NOMO-1 treated with dmso at 0.1 percent for 144 hours (cell line): ENCODE data around the gene CTNND2.

Source experiments
- DNase-seq: peaks from one replicate; lab custom pipeline; 2025; ENCODE audit not compliant: unreplicated experiment; lab: John Stamatoyannopoulos, UW

CTNND2 gene

DNA sequence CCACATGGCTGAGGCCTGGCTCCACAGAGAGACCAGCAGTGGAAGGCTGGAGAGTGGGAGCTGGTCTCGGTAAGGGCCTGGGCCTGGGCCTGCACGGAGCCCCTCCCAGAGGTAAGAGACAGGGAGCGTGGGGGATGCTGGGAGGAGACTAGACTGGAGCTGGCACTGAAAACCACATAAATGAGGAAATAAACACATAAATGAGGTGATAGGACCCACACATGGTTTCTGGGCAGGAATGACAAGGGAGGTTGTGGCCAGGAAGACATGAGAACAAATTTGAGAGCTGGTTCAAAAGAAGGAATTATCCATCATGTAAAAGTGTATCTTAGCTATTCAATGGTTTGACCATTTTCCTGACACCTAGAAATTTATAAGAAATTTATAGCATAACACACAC, 691.5 kb downstream of the CTNND2 start:
- no peak for DNase-seq

- no peak for DNase-seq
Measured at GRCh38 chr5:11197726-11198125, 706.5 kb downstream of the CTNND2 start.

DNA sequence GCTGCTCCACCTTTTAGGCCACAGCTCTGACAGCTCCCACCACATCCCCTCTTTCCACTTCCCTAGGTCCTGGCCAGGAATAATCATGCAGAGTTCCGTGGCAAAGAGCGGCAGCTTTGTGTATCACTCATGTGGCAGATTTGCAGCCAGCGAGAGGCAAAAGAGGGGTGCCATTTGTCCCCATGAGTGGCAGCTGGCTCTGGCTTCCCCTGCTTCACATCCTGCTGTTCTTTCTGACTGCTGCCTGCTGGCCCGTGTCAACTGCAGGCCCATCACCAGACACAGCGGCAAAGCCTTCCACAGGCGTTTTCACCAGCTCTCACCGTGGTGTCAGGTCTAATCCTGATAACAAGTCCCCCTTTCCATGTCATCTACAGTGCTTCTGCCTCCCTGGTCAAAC, 712.6 kb downstream of the CTNND2 start:
- DNase-seq, result no peak

- DNase-seq, result peak; percentile 15
Measured at GRCh38 chr5:11182441-11183080, 721.7 kb downstream of the CTNND2 start.

GRCh38 chr5:11181940-11182339, 722.3 kb downstream of the CTNND2 start:
- DNase-seq, result no peak

DNA sequence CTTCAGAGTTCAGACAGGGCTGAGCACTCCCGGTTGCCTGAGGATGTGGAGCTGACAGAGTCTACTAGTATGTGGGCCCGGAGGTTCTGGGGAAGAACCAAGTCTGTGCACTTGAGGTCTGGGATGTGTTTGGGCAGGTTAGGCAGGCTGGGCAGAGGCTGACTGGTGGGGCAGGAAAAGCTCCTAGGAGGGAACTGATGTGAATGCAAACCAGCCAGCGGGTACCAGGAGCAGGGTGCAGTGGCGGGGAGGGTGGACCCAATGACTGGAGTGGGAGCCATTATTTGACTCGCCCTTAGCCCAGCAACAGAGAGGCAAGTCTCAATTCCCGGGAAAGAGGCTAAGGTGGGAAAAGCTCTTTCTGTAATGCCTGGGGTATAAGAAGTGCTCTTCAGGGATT, 723.4 kb downstream of the CTNND2 start:
- DNase-seq, result no peak

DNA sequence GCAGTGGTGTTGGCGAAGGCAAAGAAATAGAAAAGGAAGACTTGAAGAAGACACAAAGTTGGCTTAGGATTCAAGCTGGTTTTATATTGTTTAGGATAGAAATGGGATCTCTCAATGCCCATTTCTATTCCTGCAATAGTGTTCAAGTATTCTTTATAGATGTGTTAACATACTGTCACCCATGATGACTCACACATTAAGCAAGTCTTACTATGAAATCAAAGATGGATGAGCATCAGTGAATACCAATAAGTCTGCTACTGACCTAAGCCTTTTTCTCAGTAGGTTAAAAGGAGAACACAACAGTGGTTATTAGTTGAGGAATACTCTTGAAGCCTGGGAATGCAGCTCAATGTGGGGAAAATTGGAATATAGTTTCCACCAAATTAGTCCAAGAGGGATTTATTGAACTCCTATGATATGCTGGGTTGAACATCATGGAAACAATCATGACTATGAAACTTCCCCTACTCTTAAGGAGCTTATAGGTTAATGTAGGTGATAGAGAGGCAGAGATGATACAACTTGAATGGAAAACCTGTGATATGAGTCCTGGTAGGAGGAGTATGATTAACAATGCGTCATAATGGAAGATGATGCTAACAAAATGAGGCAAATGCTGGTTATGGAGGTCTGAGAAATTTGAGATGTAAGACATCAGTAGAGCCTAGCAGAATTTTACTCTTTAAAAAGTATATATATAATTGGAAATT, 726.1 kb downstream of the CTNND2 start:
- no peak for DNase-seq

GRCh38 chr5:11174591-11174990, 729.7 kb downstream of the CTNND2 start:
- DNase-seq, result no peak

- DNase-seq, result no peak
Measured at GRCh38 chr5:11172484-11172883, 731.8 kb downstream of the CTNND2 start.

GRCh38 chr5:11171236-11171635, 733.0 kb downstream of the CTNND2 start:
- no peak for DNase-seq

DNA sequence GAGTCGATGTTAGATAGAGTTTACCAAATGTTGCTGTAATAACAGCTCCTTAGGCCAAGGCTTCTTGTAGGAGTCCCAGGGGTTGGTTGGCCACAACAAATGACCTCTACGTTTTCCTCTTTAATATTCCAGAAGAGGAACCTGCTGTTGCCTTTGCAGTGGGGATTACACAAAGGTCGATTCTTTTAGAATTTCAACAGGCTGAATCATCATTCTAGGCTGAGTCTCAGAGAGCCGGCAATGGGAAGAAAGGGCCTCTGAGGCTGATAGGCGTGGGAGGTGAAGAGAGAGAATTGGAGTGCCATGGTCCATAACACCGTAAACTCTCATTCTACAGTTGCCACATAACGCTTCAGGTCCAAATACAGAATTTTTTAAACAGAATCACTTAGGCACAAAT, 737.3 kb downstream of the CTNND2 start:
- no peak for DNase-seq

- DNase-seq, result no peak
Measured at GRCh38 chr5:11164531-11165294, 739.5 kb downstream of the CTNND2 start.

DNA sequence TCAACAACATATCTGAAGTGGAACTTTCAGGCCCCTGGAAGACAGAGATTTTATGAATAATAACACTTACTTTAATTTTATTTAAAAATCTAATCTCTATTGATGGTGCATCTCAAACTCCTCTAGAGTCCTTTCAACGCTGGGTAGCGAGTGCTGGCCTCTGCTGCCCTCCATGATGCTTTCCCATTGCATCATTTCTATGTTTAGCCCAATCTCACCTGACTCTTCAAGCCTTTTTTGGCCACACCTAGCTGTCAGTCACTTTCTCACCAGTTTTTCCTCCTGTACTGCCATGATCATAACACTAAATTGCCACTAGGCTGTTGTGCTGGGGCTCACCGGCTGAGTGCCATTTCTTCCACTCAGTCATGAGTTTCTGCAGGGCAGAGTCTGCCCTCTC, 747.1 kb downstream of the CTNND2 start:
- DNase-seq, result no peak

DNA sequence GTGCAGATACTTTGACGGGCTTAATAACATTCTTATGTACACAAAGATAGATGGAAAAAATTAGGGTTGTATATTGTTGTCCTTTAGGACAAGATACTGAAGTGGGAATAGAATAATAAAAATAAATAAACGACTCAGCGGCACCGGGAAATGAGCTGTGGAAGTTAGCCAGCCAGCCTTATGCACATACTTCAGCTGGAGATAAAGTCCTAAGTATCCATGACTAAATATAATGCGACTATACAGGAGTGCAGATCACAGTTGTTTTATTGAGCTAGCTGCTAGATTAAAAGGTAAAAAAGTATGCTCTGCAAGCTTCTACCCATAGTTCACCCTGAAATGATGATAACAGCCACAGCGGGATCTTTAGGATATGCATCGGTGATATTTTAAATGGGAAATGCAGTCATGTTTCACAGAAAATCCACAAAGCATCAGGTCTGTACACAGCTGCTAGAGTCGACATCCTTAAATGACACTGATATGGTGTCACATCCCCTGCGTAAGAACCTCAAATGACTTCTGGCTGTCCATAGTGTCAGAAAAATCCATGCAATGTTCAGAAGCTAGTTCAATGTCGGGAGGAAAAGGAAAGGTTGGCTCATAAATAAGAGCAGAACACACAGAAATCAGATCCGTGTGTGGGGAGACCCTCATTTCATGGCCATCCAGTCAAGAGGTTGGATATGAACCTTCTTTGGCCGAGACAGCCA, 750.4 kb downstream of the CTNND2 start:
- no peak for DNase-seq

DNA sequence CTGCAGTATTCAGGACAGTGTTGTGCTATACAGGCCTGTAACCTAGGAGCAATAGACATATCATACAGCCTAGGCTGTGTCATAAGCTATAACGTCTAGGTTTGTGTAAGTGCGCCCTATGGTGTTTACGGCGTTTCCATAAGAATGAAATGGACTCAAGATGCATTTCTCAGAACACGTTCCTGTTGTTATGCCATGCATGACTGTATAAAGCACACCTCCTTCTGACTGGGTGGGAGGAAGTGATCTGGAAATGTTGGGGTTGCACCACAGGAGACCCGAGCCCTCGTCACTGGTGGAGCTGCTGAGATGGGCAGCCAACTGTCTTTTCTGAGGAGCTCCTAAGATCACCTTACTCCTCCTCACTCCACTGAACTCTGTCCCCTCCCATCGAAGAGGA, 751.9 kb downstream of the CTNND2 start:
- DNase-seq, result no peak

DNA sequence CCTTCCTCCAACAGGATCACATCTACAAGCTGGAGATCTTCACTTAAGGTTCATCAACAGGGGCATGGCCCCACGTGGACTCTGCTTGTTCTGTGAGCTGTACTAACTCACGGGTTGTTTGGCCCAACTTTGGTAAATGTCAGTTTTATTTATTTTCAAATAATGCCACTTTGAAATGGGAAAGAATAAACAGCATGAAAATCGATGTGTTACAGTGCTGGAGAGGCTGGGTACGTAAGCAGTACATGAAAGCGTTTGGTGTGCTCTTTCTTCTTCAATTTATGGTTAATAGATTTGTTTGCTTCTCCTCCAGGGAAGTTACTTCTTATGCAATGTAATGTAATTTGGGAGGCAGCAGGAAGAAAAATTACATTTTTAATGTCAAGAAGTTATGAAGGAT, 753.3 kb downstream of the CTNND2 start:
- no peak for DNase-seq

- no peak for DNase-seq
Measured at GRCh38 chr5:11148810-11149539, 755.3 kb downstream of the CTNND2 start.

GRCh38 chr5:11146171-11146570, 758.1 kb downstream of the CTNND2 start:
- DNase-seq, result no peak

- DNase-seq, result no peak
Measured at GRCh38 chr5:11143456-11144267, 760.6 kb downstream of the CTNND2 start.
